Activated CD4-positive, alpha-beta T cell treated with anti-CD3 and anti-CD28 coated beads, Interleukin-2, Interleukin-6, amounts not matched to agents 100 ng/mL and 50 ng/mL, durations not matched to agents 16 hours and 8 hours (primary cell): Measurements from ENCODE around the gene LSS.
"Not testable (repeated sequence)": the region's sequence is repeated elsewhere in the genome, so short reads cannot be mapped to it uniquely, and the experiment has no call there.

ENCODE experiments used
- DNase-seq: peaks from one replicate; pipeline ENCODE4 v3.0.0-alpha.2; 2020

LSS gene

GRCh38 chr21:46245213-46245915 lies 16.8 kb upstream of the LSS start:
- DNase-seq, result no peak

GRCh38 chr21:46244602-46245001 lies 16.0 kb upstream of the LSS start:
- no peak for DNase-seq

GRCh38 chr21:46243960-46244361 lies 15.4 kb upstream of the LSS start:
- no peak for DNase-seq

GRCh38 chr21:46243325-46243724 lies 14.8 kb upstream of the LSS start:
- no peak for DNase-seq

- DNase-seq, result not testable (repeated sequence)
These were observed 13.0 kb upstream of the LSS start for GRCh38 chr21:46241577-46241976.

- DNase-seq, result no peak
These were observed 11.3 kb upstream of the LSS start for GRCh38 chr21:46239817-46240325.

- DNase-seq, result no peak
These were observed 8.9 kb upstream of the LSS start for GRCh38 chr21:46237474-46237873.

- DNase-seq, result no peak
These were observed 5.9 kb upstream of the LSS start for GRCh38 chr21:46234436-46234950.

- no peak for DNase-seq
These were observed 1.3 kb upstream of the LSS start for GRCh38 chr21:46229923-46230260.

- no peak for DNase-seq
These were observed 754 bp upstream of the LSS start for GRCh38 chr21:46229133-46229922.

GRCh38 chr21:46227811-46228344 lies 696 bp downstream of the LSS start:
- no peak for DNase-seq

GRCh38 chr21:46226920-46227599 lies 1.5 kb downstream of the LSS start:
- no peak for DNase-seq

GRCh38 chr21:46226146-46226545 lies 2.4 kb downstream of the LSS start:
- no peak for DNase-seq

GRCh38 chr21:46223661-46224060 lies 4.9 kb downstream of the LSS start:
- not testable (repeated sequence) for DNase-seq

- no peak for DNase-seq
These were observed 5.4 kb downstream of the LSS start for GRCh38 chr21:46223217-46223616.

- DNase-seq, result no peak
These were observed 6.0 kb downstream of the LSS start for GRCh38 chr21:46222436-46223116.

- DNase-seq, result no peak
These were observed 6.7 kb downstream of the LSS start for GRCh38 chr21:46221664-46222435.

GRCh38 chr21:46220847-46221246 lies 7.7 kb downstream of the LSS start:
- DNase-seq, result no peak

- no peak for DNase-seq
These were observed 8.2 kb downstream of the LSS start for GRCh38 chr21:46220275-46220810.

GRCh38 chr21:46219591-46220239 lies 8.9 kb downstream of the LSS start:
- no peak for DNase-seq
